Loucy (cell line): Measurements from ENCODE around the gene MCM3AP.

Experiments
- H2AFZ ChIP-seq: fragments of 200-600 bp; sonication (generic); 2 replicates; pipeline ENCODE4 v1.6.0; 2016; ENCODE audit warnings: antibody characterized with exemption, mild to moderate bottlenecking, low read length, moderate library complexity
- H3F3A ChIP-seq: fragments of 200-600 bp; 2 replicates; pipeline ENCODE4 v1.6.0; 2016; ENCODE audit warnings: antibody characterized with exemption, low read depth, mild to moderate bottlenecking
- H3K27me3 ChIP-seq: fragments of 200-600 bp; sonication (generic); 2 replicates; pipeline ENCODE4 v1.6.1; 2014; ENCODE audit warnings: low read length, mild to moderate bottlenecking; ENCODE audit not compliant: insufficient read depth, poor library complexity, severe bottlenecking
- H3K36me3 ChIP-seq: fragments of 200-600 bp; sonication (generic); 2 replicates; pipeline ENCODE4 v1.6.1; 2016; ENCODE audit warnings: low read length; ENCODE audit not compliant: insufficient read depth
- H3K4me1 ChIP-seq: fragments of 200-600 bp; sonication (generic); 2 replicates; pipeline ENCODE4 v1.5.1; 2014; ENCODE audit warnings: low read length, mild to moderate bottlenecking; ENCODE audit not compliant: insufficient read depth, poor library complexity, severe bottlenecking
- H3K4me2 ChIP-seq: fragments of 200-600 bp; sonication (generic); 2 replicates; pipeline ENCODE4 v1.6.0; 2014; ENCODE audit warnings: antibody characterized with exemption, low read length, low read depth, mild to moderate bottlenecking; ENCODE audit not compliant: poor library complexity, severe bottlenecking
- H3K4me3 ChIP-seq: fragments of 200-600 bp; sonication (generic); 2 replicates; pipeline ENCODE4 v1.5.1; 2014; ENCODE audit warnings: low read length, mild to moderate bottlenecking, mixed read lengths; ENCODE audit not compliant: poor library complexity, severe bottlenecking
- H3K79me2 ChIP-seq: fragments of 200-600 bp; sonication (generic); 2 replicates; pipeline ENCODE4 v1.6.1; 2014; ENCODE audit warnings: low read length; ENCODE audit not compliant: insufficient read depth
- H3K9ac ChIP-seq: fragments of 200-600 bp; sonication (generic); 2 replicates; pipeline ENCODE4 v1.6.0; 2014; ENCODE audit warnings: mild to moderate bottlenecking, low read depth, low read length, moderate library complexity; ENCODE audit not compliant: poor library complexity, severe bottlenecking
- H3K9me2 ChIP-seq: fragments of 200-600 bp; sonication (generic); replicated peaks from 2 replicates; pipeline ENCODE4 v1.6.1; 2016; ENCODE audit warnings: low read depth, low read length, mixed read lengths
- H3K9me3 ChIP-seq: fragments of 200-600 bp; sonication (generic); 2 replicates; pipeline ENCODE4 v1.6.1; 2014; ENCODE audit warnings: mild to moderate bottlenecking, antibody characterized with exemption, low read length, low read depth; ENCODE audit not compliant: insufficient read depth
- H4K20me1 ChIP-seq: fragments of 200-600 bp; sonication (generic); 2 replicates; pipeline ENCODE4 v1.6.0; 2014; ENCODE audit warnings: antibody characterized with exemption, low read length, mild to moderate bottlenecking; ENCODE audit not compliant: insufficient read depth, poor library complexity, severe bottlenecking
- CTCF ChIP-seq: fragments of 200-600 bp; sonication (generic); conservative IDR thresholded peaks from 2 replicates; pipeline ENCODE4 v1.5.1; 2014; ENCODE audit warnings: mild to moderate bottlenecking, antibody characterized with exemption, low read length
- EZH2phosphoT487 ChIP-seq: fragments of 200-600 bp; IDR thresholded peaks from 2 replicates; pipeline ENCODE4 v1.6.1; 2018; ENCODE audit warnings: antibody characterized with exemption, mild to moderate bottlenecking, moderate library complexity, borderline replicate concordance

MCM3AP gene

GRCh38 chr21:46228345-46229051 lies 56.9 kb downstream of the MCM3AP start, which contains the start of gene LSS:
LSS (minus strand) TSS chr21:46228774; CDS start chr21:46228745, 29 bp downstream.
- Histone ChIP-seq H3K36me3 (no peaks in the 10 kb centered on the region), H3K9me3 (no peaks in the 10 kb centered on the region), H3K4me2 (peak within 1 kb of the TSS; percentile 98), H3K4me1 (peaks cover 65% of the 10 kb centered on the region), H3K27me3 (no peaks in the 10 kb centered on the region), H3K9ac (peak within 1 kb of the TSS; percentile 94), H4K20me1 (peaks cover 26% of the 10 kb centered on the region), H2AFZ (peak within 1 kb of the TSS; percentile 94), H3K79me2 (peaks cover 79% of the 10 kb centered on the region), H3F3A (no peaks in the 10 kb centered on the region), H3K4me3 (peak within 1 kb of the TSS; percentile 90), H3K9me2 (no peaks in the 10 kb centered on the region)
- TF ChIP-seq EZH2phosphoT487: no peak
- no peak for TF ChIP-seq CTCF

GRCh38 chr21:46227811-46228344 lies 57.5 kb downstream of the MCM3AP start:
- H3K36me3 ChIP-seq: peaks cover under 1% of the 10 kb centered on the region; the same call in 1 of the 2 replicates
- TF ChIP-seq EZH2phosphoT487 (no peak), CTCF (no peak)
- no peaks in the 10 kb centered on the region for H3F3A ChIP-seq
- no peaks in the 10 kb centered on the region for H3K9me3 ChIP-seq
- H3K79me2 ChIP-seq: peaks cover 84% of the 10 kb centered on the region
- peaks cover 30% of the 10 kb centered on the region for H4K20me1 ChIP-seq
- H3K4me3 ChIP-seq: peak overlapping the region; percentile 90
- no peaks in the 10 kb centered on the region for H3K9me2 ChIP-seq
- H3K4me2 ChIP-seq: peak overlapping the region; percentile 93
- H3K4me1 ChIP-seq: peaks cover 59% of the 10 kb centered on the region
- peak overlapping the region; percentile 86 for H3K9ac ChIP-seq
- H3K27me3 ChIP-seq: no peaks in the 10 kb centered on the region
- H2AFZ ChIP-seq: peak overlapping the region; percentile 82

GRCh38 chr21:46226920-46227599 lies 58.4 kb downstream of the MCM3AP start:
- peak overlapping the region; percentile 93 for H3K4me2 ChIP-seq
- peaks cover 51% of the 10 kb centered on the region for H3K4me1 ChIP-seq
- H3K9me2 ChIP-seq: no peaks in the 10 kb centered on the region
- H3F3A ChIP-seq: no peaks in the 10 kb centered on the region
- peak overlapping the region; percentile 86 for H3K9ac ChIP-seq
- peak overlapping the region; percentile 90 for H3K4me3 ChIP-seq
- TF ChIP-seq CTCF (no peak), EZH2phosphoT487 (no peak)
- peaks cover 8% of the 10 kb centered on the region; the same call in 1 of the 2 replicates for H3K36me3 ChIP-seq
- no peaks in the 10 kb centered on the region for H3K27me3 ChIP-seq
- peaks cover 38% of the 10 kb centered on the region for H4K20me1 ChIP-seq
- H3K79me2 ChIP-seq: peaks cover 85% of the 10 kb centered on the region
- no peak overlapping the region for H2AFZ ChIP-seq
- no peaks in the 10 kb centered on the region for H3K9me3 ChIP-seq
